HepG2 (cell line): ENCODE data around the gene AANAT. TPM values are rescaled to one million over a fixed set of nuclear protein-coding genes. Genes with fewer than 3 reads are reported as not detected.

ENCODE experiments used
- ATAC-seq: fragments of 200-7000 bp; cut with Tn5 transposase; 3 replicates; pipeline ENCODE4 v1.9.1; 2020; ENCODE audit warnings: mild to moderate bottlenecking, moderate library complexity
- BruUV-seq: library from RNA; stranded (reverse); fragments of 400-500 nt; replicated peaks from 2 replicates; lab custom pipeline; 2021; lab: Mats Ljungman, UMichigan
- CTCF ChIA-PET: fragments of 300-600 bp; formaldehyde crosslinking; extraction: SDS; loops from one replicate; lab custom pipeline; 2021; ENCODE audit warnings: low total read pairs, inconsistent platforms, low intra/inter-chr PET ratio; lab: Yijun Ruan, JAX
- POLR2A ChIA-PET: fragments of 350-600 bp; sonication (Branson Sonifier 250); formaldehyde crosslinking; loops from one replicate; lab custom pipeline; 2020; ENCODE audit warnings: antibody characterized with exemption, inconsistent platforms; lab: Yijun Ruan, JAX
- DNase-seq: peaks from one replicate; pipeline ENCODE4 v3.0.0-alpha.2; 2015; ENCODE audit warnings: low spot score
- FAIRE-seq: peaks from 3 replicates; lab custom pipeline; 2011; peaks lifted over from hg19 to GRCh38; lab: Jason Lieb, UNC
- H2AFZ ChIP-seq: one replicate; pipeline ENCODE4 v1.6.1; 2011; ENCODE audit warnings: low read length, inconsistent platforms
- H3K27ac ChIP-seq: fragments of 300-600 bp; 3 replicates; pipeline ENCODE4 v1.8.0; 2011; ENCODE audit warnings: mixed run types, mild to moderate bottlenecking, mixed read lengths, low read length, inconsistent platforms; ENCODE audit not compliant: insufficient read depth; ENCODE audit errors: extremely low read length
- H3K27me3 ChIP-seq, 2 experiments: fragments of 200-600 bp in 1 of 2; 2 replicates in 1 of 2; 3 replicates in 1 of 2; pipeline versions ENCODE4 v1.6.0 to v1.8.0; 2011; ENCODE audit warnings: low read length in 2 of 2, mild to moderate bottlenecking in 2 of 2, moderate library complexity in 2 of 2, inconsistent platforms in 1 of 2; ENCODE audit not compliant: insufficient read depth in 2 of 2, control insufficient read depth in 1 of 2
- H3K36me3 ChIP-seq, 2 experiments: fragments of 200-600 bp in 1 of 2; replicated peaks in 1 of 2; 2 replicates in 1 of 2; 3 replicates in 1 of 2; pipeline versions ENCODE4 v1.5.1 to v1.8.0; 2011; ENCODE audit warnings: low read length in 2 of 2, inconsistent platforms in 1 of 2; ENCODE audit not compliant: insufficient read depth in 2 of 2, control insufficient read depth in 1 of 2
- H3K4me1 ChIP-seq: 2 replicates; pipeline ENCODE4 v1.5.1; 2012; ENCODE audit warnings: low read length, inconsistent platforms; ENCODE audit not compliant: insufficient read depth
- H3K4me2 ChIP-seq: 2 replicates; pipeline ENCODE4 v1.6.0; 2011; ENCODE audit warnings: low read depth, low read length, inconsistent platforms
- H3K4me3 ChIP-seq, 3 experiments: fragments of 200-600 bp in 1 of 3; sonication (generic), shearing (Covaris generic) in 1 of 3; replicated peaks in 1 of 3; 2 replicates each; pipeline ENCODE4 v1.5.1; 2011 to 2016; ENCODE audit warnings: low read length in 3 of 3, inconsistent platforms in 2 of 3, low read depth in 2 of 3, mild to moderate bottlenecking in 2 of 3, control low read depth in 1 of 3, mixed read lengths in 1 of 3; ENCODE audit not compliant: insufficient read depth in 1 of 3
- H3K79me2 ChIP-seq: one replicate; pipeline ENCODE4 v1.6.1; 2011; ENCODE audit warnings: low read length, inconsistent platforms; ENCODE audit not compliant: insufficient read depth
- H3K9ac ChIP-seq: 2 replicates; pipeline ENCODE4 v1.6.0; 2011; ENCODE audit warnings: mild to moderate bottlenecking, low read depth, low read length, inconsistent platforms; ENCODE audit not compliant: insufficient read depth
- H3K9me3 ChIP-seq: 2 replicates; pipeline ENCODE4 v1.5.1; 2012; ENCODE audit warnings: mild to moderate bottlenecking, low read length
- H4K20me1 ChIP-seq: 2 replicates; pipeline ENCODE4 v1.6.0; 2011; ENCODE audit warnings: inconsistent platforms, mild to moderate bottlenecking, low read length, moderate library complexity; ENCODE audit not compliant: insufficient read depth
- ETV5 ChIP-seq: IDR thresholded peaks from 2 replicates; pipeline ENCODE4 v1.6.1; 2018; ENCODE audit warnings: missing biosample characterization, missing genetic modification reagents, inconsistent platforms, borderline replicate concordance
- HNRNPL ChIP-seq: fragments of 200-400 bp; formaldehyde crosslinking; IDR thresholded peaks from 2 replicates; pipeline ENCODE4 v1.6.1; 2017; ENCODE audit warnings: mild to moderate bottlenecking, low read depth, low read length
- JUND ChIP-seq: sonication (generic); formaldehyde crosslinking; IDR thresholded peaks from 2 replicates; pipeline ENCODE4 v1.8.0; 2022; ENCODE audit warnings: mild to moderate bottlenecking, missing genetic modification reagents
- KAT2B ChIP-seq: fragments of 150-350 bp; IDR thresholded peaks from 2 replicates; pipeline ENCODE4 v1.6.1; 2014; ENCODE audit warnings: low read depth, low read length, borderline replicate concordance
- KLF11 ChIP-seq: IDR thresholded peaks from 2 replicates; pipeline ENCODE4 v1.6.1; 2016; ENCODE audit warnings: missing compliant biosample characterization
- LCORL ChIP-seq, 2 experiments: fragments of 450-650 bp in 1 of 2; sonication (generic) in 1 of 2; formaldehyde crosslinking in 1 of 2; IDR thresholded peaks; 2 replicates each; pipeline versions ENCODE4 v1.5.0 to v1.6.1; 2017 to 2020; ENCODE audit warnings: antibody characterized with exemption in 1 of 2, missing genetic modification reagents in 1 of 2
- NCOA5 ChIP-seq: sonication (generic); formaldehyde crosslinking; IDR thresholded peaks from 2 replicates; pipeline ENCODE4 v1.4.0; 2020; ENCODE audit warnings: missing genetic modification reagents
- NFIB ChIP-seq: sonication (generic); formaldehyde crosslinking; IDR thresholded peaks from 2 replicates; pipeline ENCODE4 v1.9.0; 2021; ENCODE audit warnings: missing genetic modification reagents, mild to moderate bottlenecking, borderline replicate concordance
- RAD51 ChIP-seq: fragments of 450-650 bp; IDR thresholded peaks from 2 replicates; pipeline ENCODE4 v1.6.1; 2016; ENCODE audit warnings: borderline replicate concordance
- RBAK ChIP-seq: sonication (generic); formaldehyde crosslinking; IDR thresholded peaks from 2 replicates; pipeline ENCODE4 v1.5.1; 2020; ENCODE audit warnings: mild to moderate bottlenecking, missing genetic modification reagents
- RCOR2 ChIP-seq: IDR thresholded peaks from 2 replicates; pipeline ENCODE4 v1.6.1; 2016; ENCODE audit warnings: missing biosample characterization, missing genetic modification reagents
- SNRNP70 ChIP-seq: fragments of 200-400 bp; formaldehyde crosslinking; IDR thresholded peaks from 2 replicates; pipeline ENCODE4 v1.6.1; 2017; ENCODE audit warnings: mild to moderate bottlenecking, low read depth, low read length, moderate library complexity
- ZFP82 ChIP-seq: sonication (generic); formaldehyde crosslinking; IDR thresholded peaks from 2 replicates; pipeline ENCODE4 v1.5.1; 2020; ENCODE audit warnings: mild to moderate bottlenecking, missing genetic modification reagents, borderline replicate concordance
- ZFYVE20 ChIP-seq: sonication (generic); formaldehyde crosslinking; IDR thresholded peaks from 2 replicates; pipeline ENCODE4 v1.8.0; 2023; ENCODE audit warnings: low read depth, mild to moderate bottlenecking, moderate library complexity, missing genetic modification reagents, borderline replicate concordance
- ZNF468 ChIP-seq: sonication (generic); formaldehyde crosslinking; IDR thresholded peaks from 2 replicates; pipeline ENCODE4 v1.8.0; 2022; ENCODE audit warnings: mild to moderate bottlenecking, moderate library complexity, missing genetic modification reagents
- ZNF501 ChIP-seq: sonication (generic); formaldehyde crosslinking; IDR thresholded peaks from 2 replicates; pipeline ENCODE4 v1.5.1; 2020; ENCODE audit warnings: mild to moderate bottlenecking, moderate library complexity, missing genetic modification reagents
- ZSCAN21 ChIP-seq: sonication (generic); formaldehyde crosslinking; IDR thresholded peaks from 2 replicates; pipeline ENCODE4 v1.8.0; 2022; ENCODE audit warnings: mild to moderate bottlenecking, missing genetic modification reagents, moderate library complexity, borderline replicate concordance
- WGBS: methylation state at CpG from one replicate; pipeline ENCODE4 v1.1.6; 2017; ENCODE audit warnings: low lambda C conversion rate; 5-methylcytosine and 5-hydroxymethylcytosine counted together
- in situ Hi-C: cut with HindIII; loops from 2 replicates; pipeline ENCODE4 v1.10.0; 2017; ENCODE audit warnings: low pct_unique_long_range_greater_than_20kb; ENCODE audit not compliant: extremely low pct_ligation_motif_present
- intact Hi-C: fragments of 100-400 bp; cut with micrococcal nuclease; formaldehyde crosslinking; loops from one replicate; pipeline ENCODE4 v1.10.0; 2022; ENCODE audit not compliant: unreplicated experiment
- polyA plus RNA-seq, 8 experiments: library from polyadenylated mRNA; depleted of rRNA in 3 of 8; stranded (reverse) in 7 of 8; unstranded in 1 of 8; fragments of >200 nt; fragmentation: Illumina TruSeq in 4 of 8; extraction: Trizol in 4 of 8; gene quantifications; 2 replicates each; pipeline versions ENCODE4 v1.2.1 to v1.2.3, GENCODE V29; 2011 to 2016; ENCODE audit warnings: low read depth in 4 of 8, missing spikeins in 1 of 8, mixed read lengths in 1 of 8; ENCODE audit not compliant: insufficient read depth in 1 of 8
- total RNA-seq, 5 experiments: library from RNA; depleted of rRNA; stranded (reverse); fragments of >200 nt; fragmentation: Illumina TruSeq; extraction: Trizol; gene quantifications; 2 replicates each; pipeline ENCODE4 v1.2.3, GENCODE V29; 2016; ENCODE audit warnings: low read depth in 1 of 5
- TF ChIP-seq, protein P1 (sequence below): sonication (generic); formaldehyde crosslinking; IDR thresholded peaks from 2 replicates; pipeline ENCODE4 v1.8.1; 2023; ENCODE audit warnings: mild to moderate bottlenecking, missing genetic modification reagents
- TF ChIP-seq, protein P2 (sequence below): sonication (generic); formaldehyde crosslinking; IDR thresholded peaks from 2 replicates; pipeline ENCODE4 v1.9.0; 2021; ENCODE audit warnings: missing genetic modification reagents, mild to moderate bottlenecking, borderline replicate concordance
- TF ChIP-seq, protein P3 (sequence below): sonication (generic); formaldehyde crosslinking; IDR thresholded peaks from 2 replicates; pipeline ENCODE4 v1.8.1; 2023; ENCODE audit warnings: mild to moderate bottlenecking, missing genetic modification reagents, borderline replicate concordance

The AANAT gene
- total and polyA plus RNA-seq, 2 of the 13 experiments (the other 11 are each of a cell fraction or from before 2014, with no cell fraction given): 0.07 TPM; not detected in 1

GRCh38 chr17:76499267-76499667 lies 31.9 kb downstream of the AANAT start (continued):
- TF ChIP-seq RBAK (CRISPR knock-in tag) (no peak), ZNF468 (CRISPR knock-in tag) (no peak), ZFYVE20 (no peak), JUND (CRISPR knock-in tag) (peak; percentile 99)

- H3K4me3 ChIP-seq: peak overlapping the region; percentile 90 to 99 (median 96)
- peak overlapping the region; percentile 93 for H3K4me2 ChIP-seq
- H3K36me3 ChIP-seq: no peaks in the 10 kb centered on the region
- peaks cover 29% of the 10 kb centered on the region for H3K79me2 ChIP-seq
- FAIRE-seq (no peak), ATAC-seq (0 out of 3 replicates have a peak, but pooled peaks have one; percentile 1), DNase-seq (no peak)
- H3K9me3 ChIP-seq: no peaks in the 10 kb centered on the region
- POLR2A ChIA-PET: interaction anchor here (0.8 to 8.2 kb wide), 29 partner anchors 8 to 785 kb away, joined by 3 to 252 read pairs (median 10); partner anchors contain the start of genes AANAT, MFSD11, PRPSAP1 and SPHK1
- no peak overlapping the region for H2AFZ ChIP-seq
- in situ Hi-C loops: no loop called here
- H3K27ac ChIP-seq: peak overlapping the region; percentile 64
- CTCF ChIA-PET: no interaction called here
- intact Hi-C loops: no loop called here
- 9% methylated on average over 17 of the region's 17 CpGs for WGBS
- peaks cover 18% of the 10 kb centered on the region; the same call in 1 of the 2 replicates for H4K20me1 ChIP-seq
- BruUV-seq: no TSS peak
- peaks cover 61% of the 10 kb centered on the region for H3K4me1 ChIP-seq
- no peaks in the 10 kb centered on the region; a peak in 1 of 5 replicates for H3K27me3 ChIP-seq
- H3K9ac ChIP-seq: peak overlapping the region; percentile 91
- 0 out of 2 replicates have a peak, but pooled peaks have one; percentile 2 for TF ChIP-seq ZSCAN21
- TF ChIP-seq NFIB (CRISPR knock-in tag): no peak
- TF ChIP-seq, protein P1, sequence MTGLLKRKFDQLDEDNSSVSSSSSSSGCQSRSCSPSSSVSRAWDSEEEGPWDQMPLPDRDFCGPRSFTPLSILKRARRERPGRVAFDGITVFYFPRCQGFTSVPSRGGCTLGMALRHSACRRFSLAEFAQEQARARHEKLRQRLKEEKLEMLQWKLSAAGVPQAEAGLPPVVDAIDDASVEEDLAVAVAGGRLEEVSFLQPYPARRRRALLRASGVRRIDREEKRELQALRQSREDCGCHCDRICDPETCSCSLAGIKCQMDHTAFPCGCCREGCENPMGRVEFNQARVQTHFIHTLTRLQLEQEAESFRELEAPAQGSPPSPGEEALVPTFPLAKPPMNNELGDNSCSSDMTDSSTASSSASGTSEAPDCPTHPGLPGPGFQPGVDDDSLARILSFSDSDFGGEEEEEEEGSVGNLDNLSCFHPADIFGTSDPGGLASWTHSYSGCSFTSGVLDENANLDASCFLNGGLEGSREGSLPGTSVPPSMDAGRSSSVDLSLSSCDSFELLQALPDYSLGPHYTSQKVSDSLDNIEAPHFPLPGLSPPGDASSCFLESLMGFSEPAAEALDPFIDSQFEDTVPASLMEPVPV (CRISPR knock-in tag): peak; percentile 47; the same call in 1 of the 2 replicates
- TF ChIP-seq ZFP82 (CRISPR knock-in tag): 0 out of 2 replicates have a peak, but pooled peaks have one; percentile 12
- 0 out of 2 replicates have a peak, but pooled peaks have one; percentile 9 for TF ChIP-seq ETV5
- peak; percentile 25; the same call in 1 of the 2 replicates for TF ChIP-seq ZNF501 (CRISPR knock-in tag)
- TF ChIP-seq, protein P2, sequence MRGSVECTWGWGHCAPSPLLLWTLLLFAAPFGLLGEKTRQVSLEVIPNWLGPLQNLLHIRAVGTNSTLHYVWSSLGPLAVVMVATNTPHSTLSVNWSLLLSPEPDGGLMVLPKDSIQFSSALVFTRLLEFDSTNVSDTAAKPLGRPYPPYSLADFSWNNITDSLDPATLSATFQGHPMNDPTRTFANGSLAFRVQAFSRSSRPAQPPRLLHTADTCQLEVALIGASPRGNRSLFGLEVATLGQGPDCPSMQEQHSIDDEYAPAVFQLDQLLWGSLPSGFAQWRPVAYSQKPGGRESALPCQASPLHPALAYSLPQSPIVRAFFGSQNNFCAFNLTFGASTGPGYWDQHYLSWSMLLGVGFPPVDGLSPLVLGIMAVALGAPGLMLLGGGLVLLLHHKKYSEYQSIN (CRISPR knock-in tag): 0 out of 2 replicates have a peak, but pooled peaks have one; percentile 2
- TF ChIP-seq KLF11 (CRISPR knock-in tag): 0 out of 2 replicates have a peak, but pooled peaks have one; percentile 64
- TF ChIP-seq, protein P3, sequence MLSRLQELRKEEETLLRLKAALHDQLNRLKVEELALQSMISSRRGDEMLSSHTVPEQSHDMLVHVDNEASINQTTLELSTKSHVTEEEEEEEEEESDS (CRISPR knock-in tag): 0 out of 2 replicates have a peak, but pooled peaks have one; percentile 36
- TF ChIP-seq SNRNP70: no peak
- no peak for TF ChIP-seq NCOA5 (CRISPR knock-in tag)
- 0 out of 2 replicates have a peak, but pooled peaks have one; percentile 61 for TF ChIP-seq HNRNPL
- no peak for TF ChIP-seq KAT2B
- no peak for TF ChIP-seq LCORL (IDR thresholded peaks at IDR 0.05)
- TF ChIP-seq LCORL (CRISPR knock-in tag; IDR thresholded peaks at IDR 0.05): peak; percentile 59; the same call in 1 of the 2 replicates
- TF ChIP-seq RCOR2: no peak
- no peak for TF ChIP-seq RAD51
These were observed 32.8 kb downstream of the AANAT start for GRCh38 chr17:76500074-76500746.
